ENCODE measurements around the gene ZNF611. TPM values are rescaled to one million over a fixed set of nuclear protein-coding genes. Genes with fewer than 3 reads are reported as not detected.
A peak's percentile ranks its signal among the peaks of the same experiment; 100 is the strongest.

The ZNF611 gene
- total and polyA plus RNA-seq, 2 of the 13 experiments (the other 11 are each of a cell fraction or from before 2014, with no cell fraction given), result 2.7 to 4.1 TPM

DNA sequence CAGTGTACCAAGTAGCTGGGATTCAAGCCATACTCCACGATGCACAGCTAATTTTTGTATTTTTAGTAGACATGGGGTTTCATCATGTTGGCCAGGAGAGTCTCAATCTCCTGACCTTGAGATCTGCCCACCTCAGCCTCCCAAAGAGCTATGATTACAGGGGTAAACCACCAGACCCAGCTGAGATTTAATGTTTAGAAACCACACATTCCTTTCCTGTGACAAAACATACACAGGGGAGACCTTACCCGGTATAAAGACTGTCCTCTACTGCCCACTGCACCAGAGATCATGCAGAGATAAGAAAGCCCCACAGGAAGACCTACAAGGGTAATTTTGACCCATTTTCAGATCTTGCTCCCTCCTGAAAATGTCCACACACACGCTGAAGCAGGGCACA, 73.9 kb downstream of the ZNF611 start:
- CTCF ChIA-PET (ENCODE audit: low intra/inter-chr PET ratio, low total read pairs), result no interaction called here
- POLR2A ChIA-PET, result no interaction called here
- BruUV-seq (replicated peaks), result no TSS peak
- Histone ChIP-seq H3K36me3 (replicated peaks in 1 of 2; ENCODE audit: control insufficient read depth in 1 of 2, insufficient read depth in 2 of 2, low read length in 2 of 2) (peaks cover 3 to 18% of the 10 kb centered on the region in 2 experiments; a peak in 3 of 5 replicates), H3K9me3 (ENCODE audit: low read length) (peaks cover 23% of the 10 kb centered on the region; the same call in 1 of the 2 replicates), H3K27me3 (ENCODE audit: control insufficient read depth in 1 of 2, insufficient read depth in 2 of 2, low read length in 2 of 2) (no peaks in the 10 kb centered on the region), H4K20me1 (ENCODE audit: insufficient read depth, low read length) (no peaks in the 10 kb centered on the region), H3K9ac (ENCODE audit: insufficient read depth, low read depth, low read length) (no peak overlapping the region), H3K4me2 (ENCODE audit: low read depth, low read length) (no peak overlapping the region), H2AFZ (ENCODE audit: low read length) (no peak overlapping the region), H3K4me3 (replicated peaks in 1 of 3; ENCODE audit: insufficient read depth in 1 of 3, low read depth in 2 of 3, low read length in 3 of 3) (no peak overlapping the region), H3K4me1 (ENCODE audit: insufficient read depth, low read length) (peaks cover 16% of the 10 kb centered on the region), H3K27ac (ENCODE audit: extremely low read length, insufficient read depth, low read length) (no peak overlapping the region), H3K79me2 (ENCODE audit: insufficient read depth, low read length) (no peaks in the 10 kb centered on the region)
- no peak for DNase-seq (ENCODE audit: low spot score)
- FAIRE-seq, result no peak
- no peak for TF ChIP-seq ZSCAN20 (CRISPR knock-in tag; IDR thresholded peaks at IDR 0.05; ENCODE audit: borderline replicate concordance)
- TF ChIP-seq ZNF775 (CRISPR knock-in tag; IDR thresholded peaks at IDR 0.05; ENCODE audit: borderline replicate concordance), result no peak
- TF ChIP-seq ZNF276 (CRISPR knock-in tag; IDR thresholded peaks at IDR 0.05; ENCODE audit: low read depth), result no peak
- TF ChIP-seq, protein P1, sequence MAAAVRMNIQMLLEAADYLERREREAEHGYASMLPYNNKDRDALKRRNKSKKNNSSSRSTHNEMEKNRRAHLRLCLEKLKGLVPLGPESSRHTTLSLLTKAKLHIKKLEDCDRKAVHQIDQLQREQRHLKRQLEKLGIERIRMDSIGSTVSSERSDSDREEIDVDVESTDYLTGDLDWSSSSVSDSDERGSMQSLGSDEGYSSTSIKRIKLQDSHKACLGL (CRISPR knock-in tag; IDR thresholded peaks at IDR 0.05), result no peak
- TF ChIP-seq ZSCAN30 (CRISPR knock-in tag; IDR thresholded peaks at IDR 0.05), result no peak
- TF ChIP-seq MEIS2 (CRISPR knock-in tag; IDR thresholded peaks at IDR 0.05), result no peak
- intact Hi-C loops (cut with micrococcal nuclease; ENCODE audit: unreplicated experiment) (no loop called here), in situ Hi-C loops (cut with HindIII; ENCODE audit: extremely low pct_ligation_motif_present, low pct_unique_long_range_greater_than_20kb) (no loop called here)
- 48% methylated on average over 3 of the region's 3 CpGs for WGBS (ENCODE audit: low lambda C conversion rate)
- no peak for ATAC-seq

DNA sequence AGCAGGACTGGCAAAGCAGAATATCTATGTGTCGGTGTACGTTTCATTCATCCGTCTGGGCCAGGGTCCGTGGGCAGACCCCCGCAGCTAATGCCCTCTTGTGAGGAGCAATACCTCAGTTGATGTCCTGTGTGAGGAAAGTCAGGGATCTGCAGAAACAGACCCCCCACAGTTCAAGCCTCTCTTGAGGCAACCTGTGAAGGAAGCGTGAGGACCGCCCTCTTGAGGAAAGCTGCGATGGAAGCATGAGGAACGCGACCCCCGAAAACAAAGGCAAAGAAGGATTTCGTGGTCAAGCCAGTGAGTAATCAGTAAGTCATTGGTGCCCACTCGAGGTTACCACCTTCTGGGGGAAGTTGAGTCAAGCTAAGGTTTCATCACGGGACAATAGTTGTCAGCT, 75.8 kb downstream of the ZNF611 start:
- Histone ChIP-seq H3K79me2 (ENCODE audit: insufficient read depth, low read length) (no peaks in the 10 kb centered on the region), H3K4me2 (ENCODE audit: low read depth, low read length) (no peak overlapping the region), H4K20me1 (ENCODE audit: insufficient read depth, low read length) (no peaks in the 10 kb centered on the region), H3K9me3 (ENCODE audit: low read length) (peaks cover 35% of the 10 kb centered on the region; the same call in 1 of the 2 replicates), H3K27ac (ENCODE audit: extremely low read length, insufficient read depth, low read length) (peak overlapping the region; percentile 24), H2AFZ (ENCODE audit: low read length) (no peak overlapping the region), H3K4me1 (ENCODE audit: insufficient read depth, low read length) (peaks cover 16% of the 10 kb centered on the region), H3K36me3 (replicated peaks in 1 of 2; ENCODE audit: control insufficient read depth in 1 of 2, insufficient read depth in 2 of 2, low read length in 2 of 2) (peaks cover 4 to 23% of the 10 kb centered on the region in 2 experiments; a peak in 3 of 5 replicates), H3K27me3 (ENCODE audit: control insufficient read depth in 1 of 2, insufficient read depth in 2 of 2, low read length in 2 of 2) (no peaks in the 10 kb centered on the region), H3K4me3 (replicated peaks in 1 of 3; ENCODE audit: insufficient read depth in 1 of 3, low read depth in 2 of 3, low read length in 3 of 3) (no peak overlapping the region), H3K9ac (ENCODE audit: insufficient read depth, low read depth, low read length) (no peak overlapping the region)
- FAIRE-seq, result no peak
- POLR2A ChIA-PET, result no interaction called here
- CTCF ChIA-PET (ENCODE audit: low intra/inter-chr PET ratio, low total read pairs), result no interaction called here
- 0 out of 2 replicates have a peak, but pooled peaks have one; percentile 38 for TF ChIP-seq ZBTB38 (CRISPR knock-in tag; IDR thresholded peaks at IDR 0.05)
- no peak for TF ChIP-seq ZNF724P (CRISPR knock-in tag; IDR thresholded peaks at IDR 0.05; ENCODE audit: borderline replicate concordance)
- WGBS (ENCODE audit: low lambda C conversion rate), result 74% methylated on average over 14 of the region's 14 CpGs
- no peak for DNase-seq (ENCODE audit: low spot score)
- BruUV-seq (replicated peaks), result no TSS peak
- in situ Hi-C loops (cut with HindIII; ENCODE audit: extremely low pct_ligation_motif_present, low pct_unique_long_range_greater_than_20kb), result no loop called here
- no peak; the same call in 2 of the 3 replicates for ATAC-seq
- intact Hi-C loops (cut with micrococcal nuclease; ENCODE audit: unreplicated experiment), result no loop called here

Measured in HepG2 (cell line).